SK-N-MC (cell line): ENCODE results near the gene CCL26.

Source experiments
- EZH2 ChIP-seq: fragments of 200-600 bp; sonication (generic); IDR thresholded peaks from one replicate; pipeline ENCODE4 v1.6.1; 2017; ENCODE audit warnings: antibody characterized with exemption
- POLR2AphosphoS5 ChIP-seq: IDR thresholded peaks from 2 replicates; pipeline ENCODE4 v1.6.1; 2012; ENCODE audit warnings: mild to moderate bottlenecking, low read depth, low read length, borderline replicate concordance

DNA sequence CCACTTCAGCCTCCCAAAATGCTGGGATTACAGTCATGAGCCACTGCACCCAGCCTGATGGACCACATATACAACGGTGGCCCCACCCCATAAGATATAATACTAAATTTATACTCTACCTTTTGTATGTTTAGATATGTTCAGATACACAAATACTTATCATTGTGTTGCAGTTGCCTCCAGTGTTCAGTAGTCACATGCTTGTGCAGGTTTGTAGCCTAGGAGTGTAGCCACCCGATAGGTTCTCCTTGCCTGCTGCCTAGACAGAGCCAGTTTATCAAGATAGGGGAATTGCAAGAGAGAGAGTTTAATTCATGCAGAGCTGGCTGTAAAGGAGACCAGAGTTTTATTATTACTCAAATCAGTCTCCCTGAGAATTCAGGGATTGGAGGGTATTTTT is 32.0 kb upstream of the CCL26 start:
- TF ChIP-seq EZH2 (no peak), POLR2AphosphoS5 (no peak)
